Neural cell (in vitro differentiated cells): ENCODE measurements around the gene PPP4R2. TPM values are rescaled to one million over a fixed set of nuclear protein-coding genes. Genes with fewer than 3 reads are reported as not detected.
"Not testable (repeated sequence)": the region's sequence is repeated elsewhere in the genome, so short reads cannot be mapped to it uniquely, and the experiment has no call there.

Experiments used
- H2AFZ ChIP-seq: fragments of 200-600, 300-800 bp; sonication (generic), shearing (Covaris generic); 2 replicates; pipeline ENCODE4 v1.6.0; 2014; ENCODE audit warnings: low read depth, mild to moderate bottlenecking, antibody characterized with exemption, low read length, moderate library complexity
- H3F3A ChIP-seq: fragments of 200-600 bp; shearing (Covaris generic); 2 replicates; pipeline ENCODE4 v1.6.1; 2016; ENCODE audit warnings: mild to moderate bottlenecking, moderate library complexity, mixed read lengths, antibody characterized with exemption, low read length; ENCODE audit not compliant: insufficient read depth, poor library complexity, severe bottlenecking
- H3K27ac ChIP-seq: fragments of 200-600, 300-800 bp; sonication (generic), shearing (Covaris generic); 2 replicates; pipeline ENCODE4 v1.5.1; 2014; ENCODE audit warnings: mild to moderate bottlenecking, low read length, moderate library complexity
- H3K27me3 ChIP-seq: fragments of 300-800, 200-600 bp; sonication (generic), shearing (Covaris generic); 2 replicates; pipeline ENCODE4 v1.6.0; 2014; ENCODE audit warnings: mild to moderate bottlenecking, low read depth, low read length, moderate library complexity; ENCODE audit not compliant: insufficient read depth
- H3K36me3 ChIP-seq: fragments of 300-800, 200-600 bp; sonication (generic), shearing (Covaris generic); 2 replicates; pipeline ENCODE4 v1.5.1; 2014; ENCODE audit warnings: mild to moderate bottlenecking, antibody characterized with exemption, low read length, moderate library complexity; ENCODE audit not compliant: insufficient read depth
- H3K4me2 ChIP-seq: fragments of 300-800, 200-600 bp; sonication (generic), shearing (Covaris generic); 2 replicates; pipeline ENCODE4 v1.6.0; 2014; ENCODE audit warnings: mild to moderate bottlenecking, low read length
- H3K4me3 ChIP-seq: fragments of 300-800, 200-600 bp; sonication (generic), shearing (Covaris generic); 2 replicates; pipeline ENCODE4 v1.5.1; 2014; ENCODE audit warnings: mild to moderate bottlenecking, low read length, moderate library complexity
- H3K79me2 ChIP-seq: fragments of 200-600 bp; shearing (Covaris generic); replicated peaks from 2 replicates; pipeline ENCODE4 v1.6.0; 2014; ENCODE audit warnings: mild to moderate bottlenecking, low read length, moderate library complexity; ENCODE audit not compliant: insufficient read depth
- H3K9ac ChIP-seq: fragments of 300-800, 200-600 bp; sonication (generic), shearing (Covaris generic); 2 replicates; pipeline ENCODE4 v1.6.1; 2016; ENCODE audit warnings: mild to moderate bottlenecking, low read length, mixed read lengths
- H3K9me2 ChIP-seq: fragments of 200-600 bp; shearing (Covaris generic); 2 replicates; pipeline ENCODE4 v1.6.1; 2016; ENCODE audit warnings: mild to moderate bottlenecking, low read length, mixed read lengths; ENCODE audit not compliant: insufficient read depth
- H3K9me3 ChIP-seq: fragments of 200-600, 300-800 bp; sonication (generic), shearing (Covaris generic); 2 replicates; pipeline ENCODE4 v1.6.1; 2016; ENCODE audit warnings: mild to moderate bottlenecking, mixed run types, low read length, moderate library complexity, mixed read lengths
- H4K20me1 ChIP-seq: fragments of 200-600 bp; shearing (Covaris generic); 2 replicates; pipeline ENCODE4 v1.6.1; 2016; ENCODE audit warnings: mild to moderate bottlenecking, mixed run types; ENCODE audit not compliant: insufficient read depth
- EP300 ChIP-seq: fragments of 450-650 bp; conservative IDR thresholded peaks from 2 replicates; pipeline ENCODE4 v1.6.1; 2014; ENCODE audit warnings: antibody characterized with exemption, mild to moderate bottlenecking, moderate library complexity; ENCODE audit not compliant: poor library complexity, severe bottlenecking
- EZH2 ChIP-seq: fragments of 200-600, 300-800 bp; shearing (Covaris generic), sonication (generic); IDR thresholded peaks from 2 replicates; pipeline ENCODE4 v1.6.1; 2014; ENCODE audit warnings: antibody characterized with exemption, low read length, borderline replicate concordance, mild to moderate bottlenecking; ENCODE audit not compliant: insufficient read depth, poor library complexity, severe bottlenecking
- MXI1 ChIP-seq: fragments of 450-650 bp; conservative IDR thresholded peaks from 2 replicates; pipeline ENCODE4 v1.6.1; 2014; ENCODE audit warnings: antibody characterized with exemption, mild to moderate bottlenecking; ENCODE audit not compliant: poor library complexity, severe bottlenecking
- POLR2AphosphoS5 ChIP-seq: IDR thresholded peaks from 2 replicates; pipeline ENCODE4 v1.6.1; 2012
- RAD21 ChIP-seq: fragments of 450-650 bp; conservative IDR thresholded peaks from 2 replicates; pipeline ENCODE4 v1.6.1; 2014; ENCODE audit warnings: antibody characterized with exemption, mild to moderate bottlenecking, moderate library complexity
- SMC3 ChIP-seq: fragments of 450-650 bp; conservative IDR thresholded peaks from 2 replicates; pipeline ENCODE4 v1.6.1; 2014; ENCODE audit warnings: antibody characterized with exemption, mild to moderate bottlenecking, moderate library complexity; ENCODE audit not compliant: poor library complexity
- TAF1 ChIP-seq: IDR thresholded peaks from 2 replicates; pipeline ENCODE4 v1.6.1; 2012; ENCODE audit warnings: low read depth
- polyA plus RNA-seq: library from polyadenylated mRNA; depleted of rRNA; stranded (reverse); fragments of >200 nt; gene quantifications from 2 replicates; pipeline ENCODE4 v1.2.3, GENCODE V29; 2014
- TF ChIP-seq, protein P1 (sequence below): IDR thresholded peaks from 2 replicates; pipeline ENCODE4 v1.6.1; 2012; ENCODE audit warnings: borderline replicate concordance
- TF ChIP-seq, protein P2 (sequence below): fragments of 450-650 bp; IDR thresholded peaks from 2 replicates; pipeline ENCODE4 v1.5.1; 2014; ENCODE audit warnings: antibody characterized with exemption, mild to moderate bottlenecking, moderate library complexity; ENCODE audit not compliant: poor library complexity, severe bottlenecking

Gene PPP4R2
- polyA plus RNA-seq, 1 donor from 2014 or later, result 65.5 TPM

GRCh38 chr3:72998466-72998865 lies 1.9 kb downstream of the PPP4R2 start:
- Histone ChIP-seq H3K9me3 (no peaks in the 10 kb centered on the region), H3F3A (no peaks in the 10 kb centered on the region), H3K79me2 (peaks cover 63% of the 10 kb centered on the region), H3K27me3 (no peaks in the 10 kb centered on the region), H4K20me1 (peaks cover 10% of the 10 kb centered on the region), H3K36me3 (peaks cover 4% of the 10 kb centered on the region), H3K27ac (no peak overlapping the region), H3K9ac (peak overlapping the region; percentile 20), H2AFZ (no peak overlapping the region), H3K4me3 (peak overlapping the region; percentile 88), H3K4me2 (peak overlapping the region; percentile 98), H3K9me2 (no peaks in the 10 kb centered on the region)
- no peak for TF ChIP-seq POLR2AphosphoS5
- no peak for TF ChIP-seq EZH2
- TF ChIP-seq, protein P1, sequence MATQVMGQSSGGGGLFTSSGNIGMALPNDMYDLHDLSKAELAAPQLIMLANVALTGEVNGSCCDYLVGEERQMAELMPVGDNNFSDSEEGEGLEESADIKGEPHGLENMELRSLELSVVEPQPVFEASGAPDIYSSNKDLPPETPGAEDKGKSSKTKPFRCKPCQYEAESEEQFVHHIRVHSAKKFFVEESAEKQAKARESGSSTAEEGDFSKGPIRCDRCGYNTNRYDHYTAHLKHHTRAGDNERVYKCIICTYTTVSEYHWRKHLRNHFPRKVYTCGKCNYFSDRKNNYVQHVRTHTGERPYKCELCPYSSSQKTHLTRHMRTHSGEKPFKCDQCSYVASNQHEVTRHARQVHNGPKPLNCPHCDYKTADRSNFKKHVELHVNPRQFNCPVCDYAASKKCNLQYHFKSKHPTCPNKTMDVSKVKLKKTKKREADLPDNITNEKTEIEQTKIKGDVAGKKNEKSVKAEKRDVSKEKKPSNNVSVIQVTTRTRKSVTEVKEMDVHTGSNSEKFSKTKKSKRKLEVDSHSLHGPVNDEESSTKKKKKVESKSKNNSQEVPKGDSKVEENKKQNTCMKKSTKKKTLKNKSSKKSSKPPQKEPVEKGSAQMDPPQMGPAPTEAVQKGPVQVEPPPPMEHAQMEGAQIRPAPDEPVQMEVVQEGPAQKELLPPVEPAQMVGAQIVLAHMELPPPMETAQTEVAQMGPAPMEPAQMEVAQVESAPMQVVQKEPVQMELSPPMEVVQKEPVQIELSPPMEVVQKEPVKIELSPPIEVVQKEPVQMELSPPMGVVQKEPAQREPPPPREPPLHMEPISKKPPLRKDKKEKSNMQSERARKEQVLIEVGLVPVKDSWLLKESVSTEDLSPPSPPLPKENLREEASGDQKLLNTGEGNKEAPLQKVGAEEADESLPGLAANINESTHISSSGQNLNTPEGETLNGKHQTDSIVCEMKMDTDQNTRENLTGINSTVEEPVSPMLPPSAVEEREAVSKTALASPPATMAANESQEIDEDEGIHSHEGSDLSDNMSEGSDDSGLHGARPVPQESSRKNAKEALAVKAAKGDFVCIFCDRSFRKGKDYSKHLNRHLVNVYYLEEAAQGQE, result no peak
- TF ChIP-seq, protein P2, sequence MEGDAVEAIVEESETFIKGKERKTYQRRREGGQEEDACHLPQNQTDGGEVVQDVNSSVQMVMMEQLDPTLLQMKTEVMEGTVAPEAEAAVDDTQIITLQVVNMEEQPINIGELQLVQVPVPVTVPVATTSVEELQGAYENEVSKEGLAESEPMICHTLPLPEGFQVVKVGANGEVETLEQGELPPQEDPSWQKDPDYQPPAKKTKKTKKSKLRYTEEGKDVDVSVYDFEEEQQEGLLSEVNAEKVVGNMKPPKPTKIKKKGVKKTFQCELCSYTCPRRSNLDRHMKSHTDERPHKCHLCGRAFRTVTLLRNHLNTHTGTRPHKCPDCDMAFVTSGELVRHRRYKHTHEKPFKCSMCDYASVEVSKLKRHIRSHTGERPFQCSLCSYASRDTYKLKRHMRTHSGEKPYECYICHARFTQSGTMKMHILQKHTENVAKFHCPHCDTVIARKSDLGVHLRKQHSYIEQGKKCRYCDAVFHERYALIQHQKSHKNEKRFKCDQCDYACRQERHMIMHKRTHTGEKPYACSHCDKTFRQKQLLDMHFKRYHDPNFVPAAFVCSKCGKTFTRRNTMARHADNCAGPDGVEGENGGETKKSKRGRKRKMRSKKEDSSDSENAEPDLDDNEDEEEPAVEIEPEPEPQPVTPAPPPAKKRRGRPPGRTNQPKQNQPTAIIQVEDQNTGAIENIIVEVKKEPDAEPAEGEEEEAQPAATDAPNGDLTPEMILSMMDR, result no peak
- no peak for TF ChIP-seq EP300
- no peak for TF ChIP-seq RAD21
- no peak for TF ChIP-seq MXI1
- no peak for TF ChIP-seq TAF1
- no peak for TF ChIP-seq SMC3

- peaks cover 76% of the 10 kb centered on the region for H3K79me2 ChIP-seq
- H3K27ac ChIP-seq, result no peak overlapping the region
- H2AFZ ChIP-seq, result no peak overlapping the region
- H3K4me2 ChIP-seq, result peak overlapping the region; percentile 98
- peak overlapping the region; percentile 88 for H3K4me3 ChIP-seq
- H3F3A ChIP-seq, result no peaks in the 10 kb centered on the region
- H3K36me3 ChIP-seq, result peaks cover 4% of the 10 kb centered on the region
- peaks cover 10% of the 10 kb centered on the region for H4K20me1 ChIP-seq
- no peaks in the 10 kb centered on the region for H3K9me2 ChIP-seq
- H3K9ac ChIP-seq, result no peak overlapping the region
- TF ChIP-seq RAD21 (no peak), EP300 (no peak), POLR2AphosphoS5 (no peak), SMC3 (no peak), MXI1 (no peak)
- TF ChIP-seq, protein P2, result no peak
- no peaks in the 10 kb centered on the region for H3K27me3 ChIP-seq
- H3K9me3 ChIP-seq, result no peaks in the 10 kb centered on the region
Observed at GRCh38 chr3:72999951-73000350, 3.3 kb downstream of the PPP4R2 start.

DNA sequence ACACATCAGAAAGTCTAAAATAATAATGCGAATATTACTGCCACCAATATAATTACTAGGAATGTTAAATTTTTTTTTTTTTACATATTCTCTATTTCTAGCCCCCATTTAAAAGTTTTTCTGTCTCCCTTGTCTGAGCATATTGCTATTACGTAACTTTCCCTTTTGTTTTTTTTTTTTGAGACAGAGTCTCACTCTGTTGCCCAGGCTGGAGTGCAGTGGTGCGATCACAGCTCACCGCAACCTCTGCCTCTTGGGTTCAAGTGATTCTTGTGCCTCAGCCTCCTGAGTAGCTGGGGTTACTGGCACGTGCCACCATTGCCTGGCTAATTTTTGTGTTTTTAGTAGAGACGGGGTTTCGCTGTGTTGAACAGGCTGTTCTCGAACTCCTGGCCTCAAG lies 6.4 kb downstream of the PPP4R2 start:
- not testable (repeated sequence) for H3F3A ChIP-seq, H3K4me3 ChIP-seq, H3K36me3 ChIP-seq, H3K4me2 ChIP-seq, H3K9me2 ChIP-seq, H2AFZ ChIP-seq, H3K27ac ChIP-seq, H3K27me3 ChIP-seq, H3K9me3 ChIP-seq, H3K9ac ChIP-seq
- peaks cover 10% of the 10 kb centered on the region for H4K20me1 ChIP-seq
- peaks cover 89% of the 10 kb centered on the region for H3K79me2 ChIP-seq
